Tibial artery (tissue), 4 donors: ENCODE measurements around the gene ADARB2.

ENCODE experiments used
- DNase-seq, 2 donors: peaks; one replicate each; pipeline ENCODE4 v3.0.0-alpha.2; 2019
- H3K27ac ChIP-seq, 2 donors: fragments of 200-600 bp; sonication (generic) in 1 of 2; 1 replicate in 1 of 2; 2 replicates in 1 of 2; pipeline ENCODE4 v1.5.1; 2018 to 2019; ENCODE audit warnings: mild to moderate bottlenecking in 1 of 2
- H3K27me3 ChIP-seq, 2 donors: fragments of 200-600 bp; sonication (generic) in 1 of 2; one replicate each; pipeline versions ENCODE4 v1.5.1 to v1.6.0; 2016 to 2019
- H3K36me3 ChIP-seq, 3 donors: fragments of 200-600 bp; sonication (generic) in 2 of 3; one replicate each; pipeline ENCODE4 v1.5.1; 2016 to 2019; ENCODE audit warnings: mild to moderate bottlenecking in 2 of 3
- H3K4me1 ChIP-seq, 4 donors: fragments of 200-600 bp; sonication (generic) in 2 of 4; 1 replicate in 3 of 4; 2 replicates in 1 of 4; pipeline ENCODE4 v1.5.1; 2016 to 2019
- H3K4me3 ChIP-seq, 2 donors: fragments of 200-600 bp; sonication (generic) in 1 of 2; 1 replicate in 1 of 2; 2 replicates in 1 of 2; pipeline ENCODE4 v1.5.1; 2018 to 2019; ENCODE audit warnings: mild to moderate bottlenecking in 2 of 2
- H3K9me3 ChIP-seq, 3 donors: fragments of 200-600 bp; sonication (generic) in 1 of 3; one replicate each; pipeline ENCODE4 v1.5.1; 2016 to 2019
- CTCF ChIP-seq, 2 experiments: fragments of 200-600 bp in 1 of 2; fragments of 450-650 bp in 1 of 2; IDR thresholded peaks; one replicate each; pipeline ENCODE4 v1.5.1; 2017 to 2019; ENCODE audit warnings: antibody characterized with exemption in 2 of 2, mild to moderate bottlenecking in 1 of 2, moderate library complexity in 1 of 2
- intact Hi-C: fragments of 100-400 bp; cut with DNase I; formaldehyde crosslinking; loops from one replicate; pipeline ENCODE4 v1.15.0; 2023; ENCODE audit warnings: low total_unique reads

The ADARB2 gene

DNA sequence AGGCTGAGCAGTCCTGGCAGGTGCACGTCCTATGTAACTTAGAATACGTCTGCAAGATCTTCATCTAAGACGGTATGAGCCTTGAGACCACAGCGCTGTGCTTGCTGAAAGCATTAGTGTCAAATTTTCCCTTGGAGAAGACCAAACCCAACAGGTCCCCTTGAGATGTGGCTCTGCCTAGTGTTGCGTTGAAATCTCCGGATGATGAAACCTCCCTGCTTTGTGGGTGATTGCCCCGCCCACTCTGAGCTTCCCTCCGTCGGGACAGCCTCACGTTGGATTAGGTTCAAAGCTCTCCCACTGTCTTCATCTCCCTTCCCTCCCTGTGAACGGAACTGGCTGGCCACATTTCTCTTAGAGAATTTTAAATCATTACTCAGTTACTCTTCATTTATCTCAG, 102.0 kb downstream of the ADARB2 start:
- no peak for TF ChIP-seq CTCF (IDR thresholded peaks at IDR 0.05)
- Histone ChIP-seq H3K9me3 (no peaks in the 10 kb centered on the region), H3K36me3 (no peaks in the 10 kb centered on the region), H3K4me3 (no peak overlapping the region), H3K4me1 (no peaks in the 10 kb centered on the region), H3K27me3 (peaks cover 0 to 4% of the 10 kb centered on the region in 2 donors), H3K27ac (no peak overlapping the region)
- intact Hi-C loops = no loop called here
- no peak for DNase-seq

DNA sequence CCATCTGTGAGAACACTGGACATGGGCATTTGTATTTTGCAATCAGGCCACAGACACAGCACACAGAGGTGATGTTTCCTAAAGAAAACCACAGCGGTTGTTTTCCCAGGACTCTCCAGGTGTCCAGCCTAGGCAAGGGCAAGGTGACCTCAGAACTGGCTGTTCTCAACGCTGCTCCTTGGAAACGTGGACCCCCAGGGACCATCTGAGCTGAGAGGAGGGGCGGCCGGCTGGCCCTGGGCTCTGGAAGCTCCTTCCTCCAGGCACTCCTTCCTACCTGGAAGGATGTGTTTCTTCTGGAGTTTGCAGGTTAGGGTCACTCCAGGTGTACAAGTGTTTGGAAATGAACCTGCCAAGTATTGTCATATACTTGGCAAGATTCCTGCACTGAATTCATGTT, 103.1 kb downstream of the ADARB2 start:
- H3K9me3 ChIP-seq = peaks cover 0 to 2% (median 0%) of the 10 kb centered on the region in 3 donors
- TF ChIP-seq CTCF (IDR thresholded peaks at IDR 0.05) = no peak
- no peak for DNase-seq
- intact Hi-C loops = no loop called here
- no peaks in the 10 kb centered on the region for H3K36me3 ChIP-seq
- no peak overlapping the region for H3K4me3 ChIP-seq
- H3K4me1 ChIP-seq = no peaks in the 10 kb centered on the region
- H3K27me3 ChIP-seq = peaks cover 0 to 4% of the 10 kb centered on the region in 2 donors
- no peak overlapping the region for H3K27ac ChIP-seq

DNA sequence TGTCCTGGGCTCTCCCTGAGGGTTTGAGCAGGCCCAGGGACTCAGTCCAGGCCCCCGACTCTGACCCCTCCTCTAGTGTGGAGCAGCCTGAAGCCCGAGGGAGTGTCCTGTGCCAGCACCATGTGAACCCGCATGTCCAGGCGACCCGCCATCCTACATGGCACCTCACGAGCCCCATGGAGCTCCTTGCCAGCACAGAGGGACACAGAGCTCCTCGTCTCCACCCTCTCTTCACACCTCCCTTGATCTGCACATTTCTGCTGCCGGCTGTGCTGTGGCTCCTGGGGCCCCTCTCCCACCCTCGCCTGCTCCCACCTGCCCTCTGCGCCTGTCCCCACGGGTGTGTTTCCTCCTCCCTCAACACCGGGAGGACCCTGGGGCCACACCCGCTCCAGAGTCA, 103.5 kb downstream of the ADARB2 start:
- DNase-seq = no peak
- intact Hi-C loops = no loop called here
- TF ChIP-seq CTCF (IDR thresholded peaks at IDR 0.05) = no peak
- H3K27ac ChIP-seq = no peak overlapping the region
- H3K4me1 ChIP-seq = no peaks in the 10 kb centered on the region
- H3K27me3 ChIP-seq = peaks cover 0 to 4% of the 10 kb centered on the region in 2 donors
- H3K9me3 ChIP-seq = peaks cover 0 to 6% (median 0%) of the 10 kb centered on the region in 3 donors
- no peaks in the 10 kb centered on the region for H3K36me3 ChIP-seq
- H3K4me3 ChIP-seq = no peak overlapping the region

- Histone ChIP-seq H3K4me1 (no peaks in the 10 kb centered on the region), H3K36me3 (no peaks in the 10 kb centered on the region), H3K27ac (no peak overlapping the region), H3K9me3 (peaks cover 0 to 17% (median 0%) of the 10 kb centered on the region in 3 donors), H3K4me3 (no peak overlapping the region), H3K27me3 (peaks cover 0 to 4% of the 10 kb centered on the region in 2 donors)
- no peak for DNase-seq
- TF ChIP-seq CTCF (IDR thresholded peaks at IDR 0.05) = no peak
- intact Hi-C loops = no loop called here
These were observed 104.7 kb downstream of the ADARB2 start for GRCh38 chr10:1632596-1632995.

- Histone ChIP-seq H3K4me1 (no peaks in the 10 kb centered on the region), H3K36me3 (no peaks in the 10 kb centered on the region), H3K27ac (no peak overlapping the region), H3K9me3 (peaks cover 0 to 17% (median 0%) of the 10 kb centered on the region in 3 donors), H3K4me3 (no peak overlapping the region), H3K27me3 (peaks cover 0 to 4% of the 10 kb centered on the region in 2 donors)
- TF ChIP-seq CTCF (IDR thresholded peaks at IDR 0.05) = no peak
- intact Hi-C loops = no loop called here
- DNase-seq = no peak
These were observed 105.2 kb downstream of the ADARB2 start for GRCh38 chr10:1632141-1632540.

DNA sequence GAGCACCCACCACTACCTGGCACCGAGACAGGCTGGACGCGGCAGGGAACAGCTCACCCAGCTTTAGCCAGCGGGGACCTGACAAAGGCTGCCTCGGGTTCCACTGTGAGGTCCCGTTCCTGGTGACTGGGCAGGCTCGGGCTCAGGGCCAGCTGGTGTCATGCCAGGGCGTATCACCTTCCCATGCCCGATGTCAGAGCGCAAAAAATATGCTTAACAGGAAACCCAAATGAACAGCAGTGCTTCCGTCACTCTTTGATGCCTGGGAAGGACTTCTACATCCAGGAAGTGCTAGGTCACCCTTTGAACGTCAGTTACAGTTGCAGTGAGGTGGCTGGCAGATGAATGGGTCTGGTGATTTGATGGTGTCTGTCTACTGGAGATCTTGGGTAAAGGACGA, 106.0 kb downstream of the ADARB2 start:
- DNase-seq = no peak

More for the DNA sequence above, 106.0 kb downstream of the ADARB2 start:
- H3K27me3 ChIP-seq = peaks cover 0 to 3% of the 10 kb centered on the region in 2 donors
- intact Hi-C loops = no loop called here
- H3K9me3 ChIP-seq = peaks cover 0 to 17% (median 0%) of the 10 kb centered on the region in 3 donors
- H3K4me1 ChIP-seq = no peaks in the 10 kb centered on the region
- no peak for TF ChIP-seq CTCF (IDR thresholded peaks at IDR 0.05)
- H3K36me3 ChIP-seq = no peaks in the 10 kb centered on the region
- H3K4me3 ChIP-seq = no peak overlapping the region
- H3K27ac ChIP-seq = no peak overlapping the region
